ENCODE measurements around the gene PFAS. TPM values are rescaled to one million over a fixed set of nuclear protein-coding genes. Genes with fewer than 3 reads are reported as not detected.

The PFAS gene
- polyA plus RNA-seq, 1 donor from 2014 or later, result 11.7 TPM

GRCh38 chr17:8220783-8221662 is 28.1 kb upstream of the PFAS start:
- H3K4me2 ChIP-seq (ENCODE audit: low read length), result peak overlapping the region; percentile 44
- H3K4me3 ChIP-seq (ENCODE audit: low read length), result peak overlapping the region; percentile 99
- peaks cover 10% of the 10 kb centered on the region for H3F3A ChIP-seq (ENCODE audit: insufficient read depth, low read length, poor library complexity, severe bottlenecking)
- no peaks in the 10 kb centered on the region for H3K79me2 ChIP-seq (replicated peaks; ENCODE audit: insufficient read depth, low read length)
- peak overlapping the region; percentile 97 for H3K27ac ChIP-seq (ENCODE audit: low read length)
- no peaks in the 10 kb centered on the region for H3K27me3 ChIP-seq (ENCODE audit: insufficient read depth, low read depth, low read length)
- no peaks in the 10 kb centered on the region for H4K20me1 ChIP-seq (ENCODE audit: insufficient read depth)
- H3K9me2 ChIP-seq (ENCODE audit: insufficient read depth, low read length), result no peaks in the 10 kb centered on the region
- TF ChIP-seq MXI1 (conservative IDR thresholded peaks at IDR 0.05; ENCODE audit: poor library complexity, severe bottlenecking) (peak; percentile 54), RAD21 (conservative IDR thresholded peaks at IDR 0.05) (no peak), TAF1 (IDR thresholded peaks at IDR 0.05; ENCODE audit: low read depth) (peak; percentile 88), REST (IDR thresholded peaks at IDR 0.05; ENCODE audit: borderline replicate concordance) (peak; percentile 47), CTCF (IDR thresholded peaks at IDR 0.05; ENCODE audit: poor library complexity, severe bottlenecking) (peak; percentile 44), EP300 (conservative IDR thresholded peaks at IDR 0.05; ENCODE audit: poor library complexity, severe bottlenecking) (peak; percentile 51), POLR2AphosphoS5 (IDR thresholded peaks at IDR 0.05) (peak; percentile 33), SMC3 (conservative IDR thresholded peaks at IDR 0.05; ENCODE audit: poor library complexity) (no peak), EZH2 (IDR thresholded peaks at IDR 0.05; ENCODE audit: borderline replicate concordance, insufficient read depth, low read length, poor library complexity, severe bottlenecking) (no peak)
- no peaks in the 10 kb centered on the region for H3K9me3 ChIP-seq (ENCODE audit: low read length)
- H3K9ac ChIP-seq (ENCODE audit: low read length), result peak overlapping the region; percentile 83
- H2AFZ ChIP-seq (ENCODE audit: low read depth, low read length), result peak overlapping the region; percentile 67
- no peaks in the 10 kb centered on the region for H3K36me3 ChIP-seq (ENCODE audit: insufficient read depth, low read length)

DNA sequence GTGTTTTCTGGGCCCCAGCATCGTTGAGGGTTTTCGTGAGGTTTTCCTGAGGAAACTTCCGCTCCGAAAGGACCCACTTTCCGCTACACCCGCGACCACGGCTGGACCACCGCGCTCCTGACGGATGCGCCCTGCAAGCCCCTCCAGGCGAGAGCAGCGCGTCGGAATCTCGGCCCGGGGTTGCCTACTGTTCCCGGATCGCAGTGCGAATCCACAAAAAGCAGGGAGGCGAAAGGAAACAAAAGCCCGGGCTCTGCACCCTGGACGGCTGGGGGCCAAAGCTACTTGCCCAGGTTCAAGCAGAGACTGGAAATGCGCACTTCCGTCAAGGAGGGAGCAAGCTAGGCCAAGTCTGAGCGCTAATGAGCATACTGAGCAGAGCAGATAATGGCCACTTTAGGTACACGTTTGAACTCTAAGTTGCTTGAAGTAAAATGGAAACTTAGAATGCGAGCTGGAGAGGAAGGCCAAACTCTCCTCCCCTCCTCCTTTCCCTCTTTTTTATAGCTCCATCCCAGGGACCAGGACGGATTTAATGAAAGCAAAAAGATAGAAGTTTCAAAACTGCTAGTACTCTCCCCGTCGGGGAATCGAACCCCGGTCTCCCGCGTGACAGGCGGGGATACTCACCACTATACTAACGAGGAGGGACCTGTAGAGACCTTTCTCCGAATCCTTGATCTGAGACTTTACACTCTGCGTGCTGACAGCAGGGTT is 27.3 kb upstream of the PFAS start:
- H3K9ac ChIP-seq (ENCODE audit: low read length), result peak overlapping the region; percentile 83

More for the DNA sequence above, 27.3 kb upstream of the PFAS start:
- peak overlapping the region; percentile 99 for H3K4me3 ChIP-seq (ENCODE audit: low read length)
- H3K9me2 ChIP-seq (ENCODE audit: insufficient read depth, low read length), result no peaks in the 10 kb centered on the region
- H2AFZ ChIP-seq (ENCODE audit: low read depth, low read length), result peak overlapping the region; percentile 40
- H3K9me3 ChIP-seq (ENCODE audit: low read length), result no peaks in the 10 kb centered on the region
- H3F3A ChIP-seq (ENCODE audit: insufficient read depth, low read length, poor library complexity, severe bottlenecking), result peaks cover 10% of the 10 kb centered on the region
- H3K27ac ChIP-seq (ENCODE audit: low read length), result peak overlapping the region; percentile 97
- peak overlapping the region; percentile 85 for H3K4me2 ChIP-seq (ENCODE audit: low read length)
- H3K27me3 ChIP-seq (ENCODE audit: insufficient read depth, low read depth, low read length), result no peaks in the 10 kb centered on the region
- H3K79me2 ChIP-seq (replicated peaks; ENCODE audit: insufficient read depth, low read length), result no peaks in the 10 kb centered on the region
- no peaks in the 10 kb centered on the region for H3K36me3 ChIP-seq (ENCODE audit: insufficient read depth, low read length)
- TF ChIP-seq SMC3 (conservative IDR thresholded peaks at IDR 0.05; ENCODE audit: poor library complexity) (peak; percentile 11), EZH2 (IDR thresholded peaks at IDR 0.05; ENCODE audit: borderline replicate concordance, insufficient read depth, low read length, poor library complexity, severe bottlenecking) (no peak), POLR2AphosphoS5 (IDR thresholded peaks at IDR 0.05) (no peak), TAF1 (IDR thresholded peaks at IDR 0.05; ENCODE audit: low read depth) (no peak)
- no peaks in the 10 kb centered on the region for H4K20me1 ChIP-seq (ENCODE audit: insufficient read depth)
